Measurements from ENCODE around the gene COL15A1. TPM values are rescaled to one million over a fixed set of nuclear protein-coding genes. Genes with fewer than 3 reads are reported as not detected.

The COL15A1 gene
- total RNA-seq, 2 experiments from 2014 or later: 0.06 TPM; not detected in 1

- Mint-ChIP-seq H3K9me3 (peaks cover 3% of the 10 kb centered on the region), H3K36me3 (peaks cover 27% of the 10 kb centered on the region), H3K4me1 (peaks cover 77% of the 10 kb centered on the region), H3K27ac (no peak overlapping the region), H3K27me3 (no peaks in the 10 kb centered on the region), H3K4me3 (no peak overlapping the region)
- no peak for DNase-seq
Measured at GRCh38 chr9:99114049-99114440, 170.3 kb downstream of the COL15A1 start.

- H3K27me3 Mint-ChIP-seq: no peaks in the 10 kb centered on the region
- peaks cover 3% of the 10 kb centered on the region for H3K9me3 Mint-ChIP-seq
- peaks cover 19% of the 10 kb centered on the region for H3K36me3 Mint-ChIP-seq
- no peak overlapping the region for H3K27ac Mint-ChIP-seq
- no peak for DNase-seq
- peaks cover 77% of the 10 kb centered on the region for H3K4me1 Mint-ChIP-seq
- H3K4me3 Mint-ChIP-seq: no peak overlapping the region
Measured at GRCh38 chr9:99114846-99115500, 171.3 kb downstream of the COL15A1 start.

GRCh38 chr9:99116003-99116411, 172.3 kb downstream of the COL15A1 start:
- H3K9me3 Mint-ChIP-seq: peaks cover 3% of the 10 kb centered on the region
- H3K4me1 Mint-ChIP-seq: peaks cover 80% of the 10 kb centered on the region
- peaks cover 15% of the 10 kb centered on the region for H3K36me3 Mint-ChIP-seq
- DNase-seq: no peak
- no peaks in the 10 kb centered on the region for H3K27me3 Mint-ChIP-seq
- H3K4me3 Mint-ChIP-seq: no peak overlapping the region
- no peak overlapping the region for H3K27ac Mint-ChIP-seq

- H3K36me3 Mint-ChIP-seq: peaks cover 11% of the 10 kb centered on the region
- peak overlapping the region; percentile 88 for H3K27ac Mint-ChIP-seq
- DNase-seq: peak; percentile 49
- no peaks in the 10 kb centered on the region for H3K9me3 Mint-ChIP-seq
- peaks cover 82% of the 10 kb centered on the region for H3K4me1 Mint-ChIP-seq
- H3K27me3 Mint-ChIP-seq: no peaks in the 10 kb centered on the region
- H3K4me3 Mint-ChIP-seq: peak overlapping the region; percentile 64
Measured at GRCh38 chr9:99118782-99119466, 175.2 kb downstream of the COL15A1 start.

- Mint-ChIP-seq H3K9me3 (no peaks in the 10 kb centered on the region), H3K27me3 (no peaks in the 10 kb centered on the region), H3K4me3 (no peak overlapping the region), H3K27ac (peak overlapping the region; percentile 88), H3K36me3 (peaks cover 13% of the 10 kb centered on the region), H3K4me1 (peaks cover 80% of the 10 kb centered on the region)
- no peak for DNase-seq
Measured at GRCh38 chr9:99119976-99120655, 176.4 kb downstream of the COL15A1 start.

Other genes with a start within 250 kb of the COL15A1 start
- not detected for gene GABBR2, start 235.0 kb upstream of the COL15A1 start, total RNA-seq
- gene ANKS6, start 147.4 kb upstream of the COL15A1 start, total RNA-seq: 10 to 100 TPM; 17.9 to 21.8 TPM
- gene GALNT12, start 136.2 kb upstream of the COL15A1 start, total RNA-seq: 10 to 100 TPM in 1 of 2 experiments, 1 to 10 TPM in 1; 9.2 to 10.9 TPM
- gene TGFBR1, start 161.2 kb downstream of the COL15A1 start, total RNA-seq: 10 to 100 TPM; 30.4 to 32.1 TPM